ENCODE results near the gene HIF1A.

GRCh38 chr14:61681413-61681812 lies 13.9 kb upstream of the HIF1A start:
- TF ChIP-seq POLR2A (IDR thresholded peaks at IDR 0.05) (no peak), CTCF (IDR thresholded peaks at IDR 0.05) (no peak)

Measured in uterus (tissue), 2 donors.